ENCODE data around the gene KATNIP. TPM values are rescaled to one million over a fixed set of nuclear protein-coding genes. Genes with fewer than 3 reads are reported as not detected.

KATNIP gene
- total RNA-seq, 4 donors from 2014 or later, result 27.5 to 59.5 (median 37.5) TPM

GRCh38 chr16:27529962-27530361 is 20.0 kb upstream of the KATNIP start:
- Histone ChIP-seq H3K27me3 (no peaks in the 10 kb centered on the region), H3K4me1 (no peaks in the 10 kb centered on the region), H3K27ac (no peak overlapping the region), H3K9me3 (no peaks in the 10 kb centered on the region), H3K4me3 (no peak overlapping the region), H3K36me3 (peaks cover 0 to 96% (median 0%) of the 10 kb centered on the region in 3 donors)
- DNase-seq, result no peak
- no peak for TF ChIP-seq POLR2A (IDR thresholded peaks at IDR 0.05)
- TF ChIP-seq, protein P1, sequence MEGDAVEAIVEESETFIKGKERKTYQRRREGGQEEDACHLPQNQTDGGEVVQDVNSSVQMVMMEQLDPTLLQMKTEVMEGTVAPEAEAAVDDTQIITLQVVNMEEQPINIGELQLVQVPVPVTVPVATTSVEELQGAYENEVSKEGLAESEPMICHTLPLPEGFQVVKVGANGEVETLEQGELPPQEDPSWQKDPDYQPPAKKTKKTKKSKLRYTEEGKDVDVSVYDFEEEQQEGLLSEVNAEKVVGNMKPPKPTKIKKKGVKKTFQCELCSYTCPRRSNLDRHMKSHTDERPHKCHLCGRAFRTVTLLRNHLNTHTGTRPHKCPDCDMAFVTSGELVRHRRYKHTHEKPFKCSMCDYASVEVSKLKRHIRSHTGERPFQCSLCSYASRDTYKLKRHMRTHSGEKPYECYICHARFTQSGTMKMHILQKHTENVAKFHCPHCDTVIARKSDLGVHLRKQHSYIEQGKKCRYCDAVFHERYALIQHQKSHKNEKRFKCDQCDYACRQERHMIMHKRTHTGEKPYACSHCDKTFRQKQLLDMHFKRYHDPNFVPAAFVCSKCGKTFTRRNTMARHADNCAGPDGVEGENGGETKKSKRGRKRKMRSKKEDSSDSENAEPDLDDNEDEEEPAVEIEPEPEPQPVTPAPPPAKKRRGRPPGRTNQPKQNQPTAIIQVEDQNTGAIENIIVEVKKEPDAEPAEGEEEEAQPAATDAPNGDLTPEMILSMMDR (IDR thresholded peaks at IDR 0.05), result no peak

- Histone ChIP-seq H3K4me3 (no peak overlapping the region), H3K27me3 (no peaks in the 10 kb centered on the region), H3K36me3 (peaks cover 0 to 96% (median 0%) of the 10 kb centered on the region in 3 donors), H3K27ac (no peak overlapping the region), H3K4me1 (no peaks in the 10 kb centered on the region), H3K9me3 (no peaks in the 10 kb centered on the region)
- TF ChIP-seq, protein P1 (IDR thresholded peaks at IDR 0.05), result no peak
- TF ChIP-seq POLR2A (IDR thresholded peaks at IDR 0.05), result no peak
- DNase-seq, result no peak
Observed at GRCh38 chr16:27531186-27531585, 18.8 kb upstream of the KATNIP start.

DNA sequence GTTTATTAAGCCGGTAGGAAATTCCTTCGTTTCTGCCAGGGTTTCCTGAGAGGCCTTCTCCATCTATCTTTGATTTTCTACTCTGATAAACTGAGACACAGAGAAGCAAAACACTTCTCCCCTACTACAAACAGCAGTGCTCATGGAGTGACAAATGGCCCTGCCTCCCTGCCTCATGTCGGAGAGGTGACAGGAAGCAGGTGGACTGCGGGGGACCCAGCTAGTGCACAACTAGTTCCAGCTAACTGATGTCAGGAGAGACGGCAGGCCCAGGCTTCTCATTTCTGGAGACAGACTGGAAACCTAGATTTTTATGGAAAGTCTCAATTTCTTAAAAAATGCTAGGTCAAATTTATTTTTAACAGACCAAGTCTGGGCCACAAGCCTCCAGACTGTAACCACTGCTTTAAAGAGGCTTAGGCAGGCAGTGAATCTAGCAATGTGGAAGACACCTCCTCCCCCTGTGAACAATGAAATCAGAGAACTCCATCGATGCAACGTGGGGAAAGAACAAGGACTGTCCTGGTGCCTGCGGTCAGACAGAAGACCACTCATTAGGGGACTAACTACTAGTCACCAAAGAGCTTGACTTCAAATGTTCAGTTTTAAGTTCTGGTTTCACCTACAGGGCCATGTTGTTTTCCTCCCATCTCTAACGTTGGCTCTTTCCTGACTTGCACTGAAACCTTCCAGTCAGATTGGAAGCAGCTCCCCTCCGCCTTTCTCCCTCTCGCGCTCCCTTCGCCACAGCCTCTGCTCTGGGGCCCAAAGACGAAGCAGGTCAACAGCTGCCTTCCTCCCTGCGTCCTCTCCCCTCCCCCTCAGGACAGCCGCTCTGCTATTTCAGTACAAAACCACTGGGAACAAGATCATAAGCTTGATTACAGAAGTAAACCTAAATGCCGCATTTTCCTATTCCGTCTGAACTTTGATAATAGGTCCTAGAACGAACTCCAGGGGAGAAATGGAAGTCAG is 17.8 kb upstream of the KATNIP start:
- no peak overlapping the region for H3K4me3 ChIP-seq
- TF ChIP-seq, protein P1 (IDR thresholded peaks at IDR 0.05), result no peak
- TF ChIP-seq POLR2A (IDR thresholded peaks at IDR 0.05), result no peak
- peaks cover 0 to 97% (median 0%) of the 10 kb centered on the region in 3 donors for H3K36me3 ChIP-seq

GRCh38 chr16:27534256-27534655 is 15.7 kb upstream of the KATNIP start:
- Histone ChIP-seq H3K27me3 (no peaks in the 10 kb centered on the region), H3K9me3 (no peaks in the 10 kb centered on the region), H3K27ac (no peak overlapping the region), H3K4me1 (no peaks in the 10 kb centered on the region), H3K36me3 (peaks cover 0 to 94% (median 0%) of the 10 kb centered on the region in 3 donors), H3K4me3 (no peak overlapping the region)
- DNase-seq, result no peak
- no peak for TF ChIP-seq POLR2A (IDR thresholded peaks at IDR 0.05)
- TF ChIP-seq, protein P1 (IDR thresholded peaks at IDR 0.05), result no peak

More for the DNA sequence above, 17.8 kb upstream of the KATNIP start:
- H3K4me1 ChIP-seq, result no peaks in the 10 kb centered on the region
- H3K9me3 ChIP-seq, result no peaks in the 10 kb centered on the region
- H3K27me3 ChIP-seq, result no peaks in the 10 kb centered on the region
- no peak overlapping the region for H3K27ac ChIP-seq
- no peak for DNase-seq

GRCh38 chr16:27538528-27538927 is 11.4 kb upstream of the KATNIP start:
- no peaks in the 10 kb centered on the region for H3K4me1 ChIP-seq
- H3K36me3 ChIP-seq, result peaks cover 0 to 94% (median 0%) of the 10 kb centered on the region in 3 donors
- no peak for DNase-seq
- TF ChIP-seq, protein P1 (IDR thresholded peaks at IDR 0.05), result no peak
- no peak for TF ChIP-seq POLR2A (IDR thresholded peaks at IDR 0.05)
- H3K9me3 ChIP-seq, result no peaks in the 10 kb centered on the region
- H3K27ac ChIP-seq, result no peak overlapping the region
- H3K27me3 ChIP-seq, result no peaks in the 10 kb centered on the region
- no peak overlapping the region for H3K4me3 ChIP-seq

Data from Peyer's patch (tissue), 4 donors.